GM12878 (cell line): ENCODE results near the gene IMMT. TPM values are rescaled to one million over a fixed set of nuclear protein-coding genes. Genes with fewer than 3 reads are reported as not detected.

Experiments
- ATAC-seq: fragments of 200-7000 bp; cut with Tn5 transposase; 3 replicates; pipeline ENCODE4 v1.9.1; 2020; ENCODE audit warnings: mild to moderate bottlenecking, moderate library complexity
- BruUV-seq: library from RNA; stranded (reverse); fragments of 400-500 nt; replicated peaks from 2 replicates; lab custom pipeline; 2021; lab: Mats Ljungman, UMichigan
- CTCF ChIA-PET: fragments of 300-600 bp; sonication (Branson Sonifier 250); formaldehyde crosslinking; extraction: SDS; loops from one replicate; lab custom pipeline; 2021; ENCODE audit warnings: inconsistent platforms; lab: Yijun Ruan, JAX
- POLR2A ChIA-PET: fragments of 350-600 bp; formaldehyde crosslinking; extraction: SDS; loops from one replicate; lab custom pipeline; 2021; ENCODE audit warnings: inconsistent platforms; lab: Charles Lee
- RAD21 ChIA-PET: fragments of 300-600 bp; sonication (Branson Sonifier 250); formaldehyde crosslinking; loops from one replicate; lab custom pipeline; 2023; ENCODE audit warnings: antibody characterized with exemption; ENCODE audit not compliant: unreplicated experiment; lab: Charles Lee
- SMC1A ChIA-PET: fragments of 300-600 bp; sonication (Branson Sonifier 250); formaldehyde crosslinking; loops from one replicate; lab custom pipeline; 2023; ENCODE audit not compliant: unreplicated experiment, uncharacterized antibody; lab: Charles Lee
- DNase-seq: peaks from one replicate; pipeline ENCODE4 v3.0.0-alpha.2; 2011; ENCODE audit warnings: low read depth, low spot score
- FAIRE-seq: peaks from 3 replicates; lab custom pipeline; 2011; peaks lifted over from hg19 to GRCh38; lab: Jason Lieb, UNC
- H2AFZ ChIP-seq: 2 replicates; pipeline ENCODE4 v1.6.0; 2011; ENCODE audit warnings: low read depth, low read length, control low read depth; ENCODE audit not compliant: control insufficient read depth
- H3K27ac ChIP-seq: 2 replicates; pipeline ENCODE4 v1.5.1; 2011; ENCODE audit warnings: control low read depth; ENCODE audit not compliant: control insufficient read depth, insufficient read depth
- H3K27me3 ChIP-seq, 2 experiments: replicated peaks in 1 of 2; 2 replicates each; pipeline versions ENCODE4 v1.6.0 to v1.6.1; 2011; ENCODE audit warnings: low read length in 1 of 2; ENCODE audit not compliant: control insufficient read depth in 2 of 2, insufficient read depth in 2 of 2
- H3K36me3 ChIP-seq, 2 experiments: 2 replicates each; pipeline ENCODE4 v1.5.1; 2011; ENCODE audit warnings: low read length in 1 of 2; ENCODE audit not compliant: control insufficient read depth in 2 of 2, insufficient read depth in 2 of 2
- H3K4me1 ChIP-seq: 2 replicates; pipeline ENCODE4 v1.6.1; 2011; ENCODE audit warnings: mild to moderate bottlenecking, low read length, moderate library complexity, mixed read lengths; ENCODE audit not compliant: control insufficient read depth, insufficient read depth
- H3K4me2 ChIP-seq: 2 replicates; pipeline ENCODE4 v1.6.0; 2011; ENCODE audit warnings: control low read depth; ENCODE audit not compliant: control insufficient read depth, insufficient read depth
- H3K4me3 ChIP-seq: fragments of 200-600 bp; sonication (generic); 2 replicates; pipeline ENCODE4 v1.5.1; 2016
- H3K79me2 ChIP-seq: 2 replicates; pipeline ENCODE4 v1.6.0; 2011; ENCODE audit warnings: low read length; ENCODE audit not compliant: control insufficient read depth, insufficient read depth
- H3K9ac ChIP-seq: 2 replicates; pipeline ENCODE4 v1.8.0; 2011; ENCODE audit warnings: low read length, control low read depth, mixed read lengths; ENCODE audit not compliant: control insufficient read depth, insufficient read depth
- H3K9me3 ChIP-seq: replicated peaks from 3 replicates; pipeline ENCODE4 v1.5.1; 2011; ENCODE audit warnings: mild to moderate bottlenecking, low read length; ENCODE audit not compliant: control insufficient read depth, insufficient read depth
- H4K20me1 ChIP-seq: 2 replicates; pipeline ENCODE4 v1.6.0; 2011; ENCODE audit not compliant: control insufficient read depth, insufficient read depth
- E4F1 ChIP-seq: fragments of 450-650 bp; IDR thresholded peaks from 2 replicates; pipeline ENCODE4 v1.6.1; 2018; ENCODE audit warnings: borderline replicate concordance, mild to moderate bottlenecking; ENCODE audit not compliant: partially characterized antibody
- EGR1 ChIP-seq, 2 experiments: IDR thresholded peaks; 1 replicate in 1 of 2; 2 replicates in 1 of 2; pipeline ENCODE4 v1.6.1; 2011 to 2012; ENCODE audit warnings: low read depth in 2 of 2, low read length in 2 of 2, borderline replicate concordance in 1 of 2, mild to moderate bottlenecking in 1 of 2, moderate library complexity in 1 of 2
- FOXK2 ChIP-seq: fragments of 450-650 bp; IDR thresholded peaks from 2 replicates; pipeline ENCODE4 v1.6.1; 2017; ENCODE audit warnings: mild to moderate bottlenecking, moderate library complexity
- FOXM1 ChIP-seq: IDR thresholded peaks from 2 replicates; pipeline ENCODE4 v1.6.1; 2012; ENCODE audit warnings: low read depth, mild to moderate bottlenecking, inconsistent platforms, low read length, moderate library complexity
- NR2C2 ChIP-seq: IDR thresholded peaks from 2 replicates; pipeline ENCODE4 v1.6.1; 2011; ENCODE audit warnings: borderline replicate concordance, low read depth; ENCODE audit not compliant: control insufficient read depth, insufficient read length
- PML ChIP-seq: IDR thresholded peaks from 2 replicates; pipeline ENCODE4 v1.6.1; 2012; ENCODE audit warnings: low read length, inconsistent platforms
- RAD51 ChIP-seq: fragments of 450-650 bp; IDR thresholded peaks from 2 replicates; pipeline ENCODE4 v1.6.1; 2016; ENCODE audit warnings: moderate library complexity, mild to moderate bottlenecking, inconsistent platforms
- RFX5 ChIP-seq: IDR thresholded peaks from 2 replicates; pipeline ENCODE4 v1.6.1; 2011; ENCODE audit warnings: low read depth, low read length, improper control_type of control experiment
- SMARCA5 ChIP-seq: fragments of 450-650 bp; IDR thresholded peaks from 2 replicates; pipeline ENCODE4 v1.6.1; 2017; ENCODE audit warnings: mild to moderate bottlenecking
- SUPT20H ChIP-seq: IDR thresholded peaks from 2 replicates; pipeline ENCODE4 v1.6.1; 2011; ENCODE audit warnings: low read depth, mild to moderate bottlenecking, low read length, moderate library complexity, borderline replicate concordance; ENCODE audit not compliant: control insufficient read depth
- WGBS: methylation state at CpG from one replicate; pipeline ENCODE4 v1.1.6; 2016; ENCODE audit warnings: low lambda C conversion rate; ENCODE audit not compliant: insufficient replicate concordance, insufficient coverage; ENCODE audit errors: missing lambda C conversion rate; 5-methylcytosine and 5-hydroxymethylcytosine counted together
- in situ Hi-C: fragments of 300-500 bp; cut with MboI; formaldehyde crosslinking; loops from 9 replicates; pipeline ENCODE4 v1.14.3; 2018; ENCODE audit warnings: mixed read lengths
- intact Hi-C: fragments of 100-400 bp; cut with micrococcal nuclease; formaldehyde crosslinking; loops from one replicate; pipeline ENCODE4 v1.14.2; 2022; ENCODE audit not compliant: unreplicated experiment
- polyA plus RNA-seq, 11 experiments: library from polyadenylated mRNA; depleted of rRNA in 4 of 11; unstranded in 6 of 11; stranded (reverse) in 5 of 11; fragments of >200 nt; fragmentation: Nextera tagmentation in 4 of 11; fragmentation: Illumina TruSeq in 1 of 11; extraction: Ambion mirVana in 4 of 11; extraction: Trizol in 1 of 11; gene quantifications; 1 replicate in 1 of 11; 2 replicates in 10 of 11; pipeline versions ENCODE4 v1.2.1 to v1.2.3, GENCODE V29; 2011 to 2016; ENCODE audit warnings: inconsistent platforms in 2 of 11, missing spikeins in 2 of 11, low read depth in 1 of 11
- total RNA-seq, 4 experiments: library from RNA; depleted of rRNA in 3 of 4; stranded (reverse); fragments of >200 nt in 3 of 4; fragmentation: Illumina TruSeq in 1 of 4; extraction: Trizol in 1 of 4; gene quantifications; 2 replicates each; pipeline versions ENCODE4 v1.2.1 to v1.2.3, GENCODE V29; 2013 to 2021
- TF ChIP-seq, protein P1 (sequence below): fragments of 150-350 bp; IDR thresholded peaks from 2 replicates; pipeline ENCODE4 v1.6.1; 2016; ENCODE audit warnings: low read depth, low read length

IMMT gene
- total and polyA plus RNA-seq, 10 of the 15 experiments (the other 5 are each of a cell fraction or from before 2014, with no cell fraction given) = 78.4 to 149 (median 98.7) TPM

GRCh38 chr2:86227685-86228084 is 32.4 kb upstream of the IMMT start:
- no peaks in the 10 kb centered on the region for H3K36me3 ChIP-seq
- POLR2A ChIA-PET = no interaction called here
- no peak overlapping the region for H3K9ac ChIP-seq
- CTCF ChIA-PET = interaction anchor here (0.5 to 9.0 kb wide), 2 partner anchors 46 to 142 kb away, joined by 3 to 232 read pairs; no protein-coding TSS in a partner anchor
- H3K27ac ChIP-seq = no peak overlapping the region
- H3K4me2 ChIP-seq = no peak overlapping the region
- intact Hi-C loops = loop anchor here (10.0 kb wide), 1 partner anchor 217 kb away; the partner anchor contains the start of gene KDM3A
- peaks cover 32% of the 10 kb centered on the region for H3K4me1 ChIP-seq
- no peaks in the 10 kb centered on the region for H3K79me2 ChIP-seq
- BruUV-seq = no TSS peak
- no peak overlapping the region for H3K4me3 ChIP-seq
- no peak for ATAC-seq
- SMC1A ChIA-PET = interaction anchor here (1.4 kb wide), 1 partner anchor 47 kb away, joined by 4 read pairs; no protein-coding TSS in a partner anchor
- no peaks in the 10 kb centered on the region for H3K9me3 ChIP-seq
- no peak for DNase-seq
- RAD21 ChIA-PET = interaction anchor here (10.1 kb wide), 1 partner anchor 68 kb away, joined by 181 read pairs; no protein-coding TSS in a partner anchor
- in situ Hi-C loops = no loop called here
- FAIRE-seq = no peak
- H4K20me1 ChIP-seq = no peaks in the 10 kb centered on the region
- TF ChIP-seq E4F1 (no peak), RAD51 (no peak), FOXK2 (no peak), FOXM1 (no peak), NR2C2 (no peak), RFX5 (no peak), EGR1 (IDR thresholded peaks at IDR 0.05; ENCODE audit: borderline replicate concordance in 1 of 2, low read depth in 2 of 2, low read length in 2 of 2) (no peak), SMARCA5 (no peak), SUPT20H (no peak), PML (no peak)
- TF ChIP-seq, protein P1, sequence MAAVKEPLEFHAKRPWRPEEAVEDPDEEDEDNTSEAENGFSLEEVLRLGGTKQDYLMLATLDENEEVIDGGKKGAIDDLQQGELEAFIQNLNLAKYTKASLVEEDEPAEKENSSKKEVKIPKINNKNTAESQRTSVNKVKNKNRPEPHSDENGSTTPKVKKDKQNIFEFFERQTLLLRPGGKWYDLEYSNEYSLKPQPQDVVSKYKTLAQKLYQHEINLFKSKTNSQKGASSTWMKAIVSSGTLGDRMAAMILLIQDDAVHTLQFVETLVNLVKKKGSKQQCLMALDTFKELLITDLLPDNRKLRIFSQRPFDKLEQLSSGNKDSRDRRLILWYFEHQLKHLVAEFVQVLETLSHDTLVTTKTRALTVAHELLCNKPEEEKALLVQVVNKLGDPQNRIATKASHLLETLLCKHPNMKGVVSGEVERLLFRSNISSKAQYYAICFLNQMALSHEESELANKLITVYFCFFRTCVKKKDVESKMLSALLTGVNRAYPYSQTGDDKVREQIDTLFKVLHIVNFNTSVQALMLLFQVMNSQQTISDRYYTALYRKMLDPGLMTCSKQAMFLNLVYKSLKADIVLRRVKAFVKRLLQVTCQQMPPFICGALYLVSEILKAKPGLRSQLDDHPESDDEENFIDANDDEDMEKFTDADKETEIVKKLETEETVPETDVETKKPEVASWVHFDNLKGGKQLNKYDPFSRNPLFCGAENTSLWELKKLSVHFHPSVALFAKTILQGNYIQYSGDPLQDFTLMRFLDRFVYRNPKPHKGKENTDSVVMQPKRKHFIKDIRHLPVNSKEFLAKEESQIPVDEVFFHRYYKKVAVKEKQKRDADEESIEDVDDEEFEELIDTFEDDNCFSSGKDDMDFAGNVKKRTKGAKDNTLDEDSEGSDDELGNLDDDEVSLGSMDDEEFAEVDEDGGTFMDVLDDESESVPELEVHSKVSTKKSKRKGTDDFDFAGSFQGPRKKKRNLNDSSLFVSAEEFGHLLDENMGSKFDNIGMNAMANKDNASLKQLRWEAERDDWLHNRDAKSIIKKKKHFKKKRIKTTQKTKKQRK = no peak
- TF ChIP-seq, all 136 proteins: peak for 0
- Histone ChIP-seq H2AFZ (no peak overlapping the region), H3K27me3 (no peaks in the 10 kb centered on the region)
- WGBS = 89% methylated on average over 2 of the region's 2 CpGs
